ENCODE results near the gene RTL10. TPM values are rescaled to one million over a fixed set of nuclear protein-coding genes. Genes with fewer than 3 reads are reported as not detected.

Gene RTL10
- polyA plus RNA-seq, 1 of the 3 experiments (the other 2 are of a cell fraction), result 7.8 TPM

- Histone ChIP-seq H3K79me2 (ENCODE audit: insufficient read depth) (no peaks in the 10 kb centered on the region), H4K20me1 (ENCODE audit: insufficient read depth) (no peaks in the 10 kb centered on the region), H3K9ac (no peak overlapping the region), H3K4me2 (no peak overlapping the region), H3K9me2 (no peaks in the 10 kb centered on the region), H2AFZ (ENCODE audit: low read depth) (no peak overlapping the region), H3K27me3 (ENCODE audit: insufficient read depth) (no peaks in the 10 kb centered on the region), H3K4me1 (ENCODE audit: control insufficient read depth in 1 of 2, insufficient read depth in 2 of 2, low read depth in 1 of 2, low read length in 1 of 2) (no peaks in the 10 kb centered on the region), H3F3A (replicated peaks; ENCODE audit: insufficient read depth) (no peaks in the 10 kb centered on the region), H3K4me3 (ENCODE audit: low read depth in 2 of 2, low read length in 1 of 2) (no peak overlapping the region), H3K36me3 (replicated peaks in 1 of 2; ENCODE audit: control insufficient read depth in 1 of 2, insufficient read depth in 2 of 2, low read length in 1 of 2) (no peaks in the 10 kb centered on the region), H3K9me3 (no peaks in the 10 kb centered on the region), H3K27ac (ENCODE audit: low read depth in 2 of 2, low read length in 1 of 2) (no peak overlapping the region)
- DNase-seq, result no peak
- ChIA-PET POLR2A (no interaction called here), CTCF (interaction anchor here (1.4 to 3.4 kb wide), 3 partner anchors 9 to 134 kb away, joined by 3 to 20 read pairs (median 6); no protein-coding TSS in a partner anchor)
- TF ChIP-seq NRF1 (IDR thresholded peaks at IDR 0.05; ENCODE audit: low read depth, low read length) (no peak), PBX3 (IDR thresholded peaks at IDR 0.05) (no peak), EZH2phosphoT487 (IDR thresholded peaks at IDR 0.05; ENCODE audit: borderline replicate concordance, low read depth) (no peak), YY1 (IDR thresholded peaks at IDR 0.05; ENCODE audit: low read depth) (no peak), CHD2 (IDR thresholded peaks at IDR 0.05; ENCODE audit: low read length, partially characterized antibody) (no peak), TCF12 (IDR thresholded peaks at IDR 0.05) (no peak), ELF1 (IDR thresholded peaks at IDR 0.05) (no peak), USF1 (IDR thresholded peaks at IDR 0.05; ENCODE audit: borderline replicate concordance, low read depth) (no peak), CTCF (IDR thresholded peaks at IDR 0.05) (no peak), TAF1 (IDR thresholded peaks at IDR 0.05; ENCODE audit: borderline replicate concordance, low read depth, low read length) (no peak), USF2 (IDR thresholded peaks at IDR 0.05; ENCODE audit: borderline replicate concordance, low read depth, low read length) (no peak), TEAD4 (IDR thresholded peaks at IDR 0.05; ENCODE audit: borderline replicate concordance, insufficient read depth) (no peak), RXRA (IDR thresholded peaks at IDR 0.05; ENCODE audit: borderline replicate concordance, low read depth) (no peak), JUND (IDR thresholded peaks at IDR 0.05) (no peak), FOXM1 (IDR thresholded peaks at IDR 0.05; ENCODE audit: low read depth) (no peak)
- TF ChIP-seq, protein P1, sequence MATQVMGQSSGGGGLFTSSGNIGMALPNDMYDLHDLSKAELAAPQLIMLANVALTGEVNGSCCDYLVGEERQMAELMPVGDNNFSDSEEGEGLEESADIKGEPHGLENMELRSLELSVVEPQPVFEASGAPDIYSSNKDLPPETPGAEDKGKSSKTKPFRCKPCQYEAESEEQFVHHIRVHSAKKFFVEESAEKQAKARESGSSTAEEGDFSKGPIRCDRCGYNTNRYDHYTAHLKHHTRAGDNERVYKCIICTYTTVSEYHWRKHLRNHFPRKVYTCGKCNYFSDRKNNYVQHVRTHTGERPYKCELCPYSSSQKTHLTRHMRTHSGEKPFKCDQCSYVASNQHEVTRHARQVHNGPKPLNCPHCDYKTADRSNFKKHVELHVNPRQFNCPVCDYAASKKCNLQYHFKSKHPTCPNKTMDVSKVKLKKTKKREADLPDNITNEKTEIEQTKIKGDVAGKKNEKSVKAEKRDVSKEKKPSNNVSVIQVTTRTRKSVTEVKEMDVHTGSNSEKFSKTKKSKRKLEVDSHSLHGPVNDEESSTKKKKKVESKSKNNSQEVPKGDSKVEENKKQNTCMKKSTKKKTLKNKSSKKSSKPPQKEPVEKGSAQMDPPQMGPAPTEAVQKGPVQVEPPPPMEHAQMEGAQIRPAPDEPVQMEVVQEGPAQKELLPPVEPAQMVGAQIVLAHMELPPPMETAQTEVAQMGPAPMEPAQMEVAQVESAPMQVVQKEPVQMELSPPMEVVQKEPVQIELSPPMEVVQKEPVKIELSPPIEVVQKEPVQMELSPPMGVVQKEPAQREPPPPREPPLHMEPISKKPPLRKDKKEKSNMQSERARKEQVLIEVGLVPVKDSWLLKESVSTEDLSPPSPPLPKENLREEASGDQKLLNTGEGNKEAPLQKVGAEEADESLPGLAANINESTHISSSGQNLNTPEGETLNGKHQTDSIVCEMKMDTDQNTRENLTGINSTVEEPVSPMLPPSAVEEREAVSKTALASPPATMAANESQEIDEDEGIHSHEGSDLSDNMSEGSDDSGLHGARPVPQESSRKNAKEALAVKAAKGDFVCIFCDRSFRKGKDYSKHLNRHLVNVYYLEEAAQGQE (IDR thresholded peaks at IDR 0.05; ENCODE audit: low read depth, low read length), result no peak
- TF ChIP-seq, protein P2, sequence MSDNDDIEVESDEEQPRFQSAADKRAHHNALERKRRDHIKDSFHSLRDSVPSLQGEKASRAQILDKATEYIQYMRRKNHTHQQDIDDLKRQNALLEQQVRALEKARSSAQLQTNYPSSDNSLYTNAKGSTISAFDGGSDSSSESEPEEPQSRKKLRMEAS (IDR thresholded peaks at IDR 0.05; ENCODE audit: low read depth), result no peak
- WGBS (ENCODE audit: low lambda C conversion rate), result 91% methylated on average over 5 of the region's 5 CpGs
Observed at GRCh38 chr22:19864538-19865106, 9.9 kb upstream of the RTL10 start.
